GM10847 (cell line): Measurements from ENCODE around the gene SBF2.

Experiments used
- POLR2A ChIP-seq: IDR thresholded peaks from 2 replicates; pipeline ENCODE4 v1.6.1; 2011; ENCODE audit not compliant: insufficient read length; ENCODE audit errors: extremely low read depth

SBF2 gene

DNA sequence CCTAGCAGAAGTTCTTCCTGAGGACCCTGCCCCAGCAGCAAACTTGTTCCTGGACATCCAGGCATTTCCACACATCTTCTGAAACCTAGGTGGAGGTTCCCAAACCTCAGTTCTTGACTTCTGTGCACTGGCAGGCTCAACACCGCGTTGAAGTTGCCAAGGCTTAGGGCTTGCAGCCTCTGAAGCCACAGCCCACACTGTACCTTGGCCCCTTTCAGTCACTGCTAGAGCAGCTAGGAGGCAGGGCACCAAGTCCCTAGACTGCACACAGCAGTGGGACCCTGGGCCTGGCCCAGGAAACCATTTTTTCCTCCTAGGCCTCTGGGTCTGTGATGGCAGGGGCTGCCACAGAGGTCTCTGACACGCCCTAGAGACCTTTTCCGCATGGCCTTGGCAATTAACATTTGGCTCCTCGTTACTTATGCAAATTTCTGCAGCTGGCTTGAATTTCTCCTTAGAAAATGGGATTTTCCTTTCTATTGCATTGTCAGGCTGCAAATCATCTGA is 159.0 kb downstream of the SBF2 start:
- no peak for TF ChIP-seq POLR2A

DNA sequence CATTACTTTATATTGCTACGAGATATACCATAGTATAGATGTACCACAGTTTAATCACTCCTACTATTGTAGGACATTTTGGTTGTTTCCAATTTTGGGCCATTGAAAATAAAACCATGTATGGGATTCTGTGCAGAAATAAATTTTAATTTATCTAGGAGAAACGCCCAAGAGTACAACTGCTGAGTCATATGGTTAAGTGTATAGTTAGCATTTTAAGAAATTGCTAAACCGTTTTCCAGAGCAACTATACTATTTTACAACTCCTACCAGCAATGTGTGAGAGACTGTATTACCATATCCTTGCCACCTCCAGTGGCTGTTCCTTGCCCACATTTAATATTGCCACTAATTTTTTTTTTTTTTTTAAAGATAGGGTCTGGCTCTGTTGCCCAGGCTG is 163.1 kb downstream of the SBF2 start:
- TF ChIP-seq POLR2A = no peak

DNA sequence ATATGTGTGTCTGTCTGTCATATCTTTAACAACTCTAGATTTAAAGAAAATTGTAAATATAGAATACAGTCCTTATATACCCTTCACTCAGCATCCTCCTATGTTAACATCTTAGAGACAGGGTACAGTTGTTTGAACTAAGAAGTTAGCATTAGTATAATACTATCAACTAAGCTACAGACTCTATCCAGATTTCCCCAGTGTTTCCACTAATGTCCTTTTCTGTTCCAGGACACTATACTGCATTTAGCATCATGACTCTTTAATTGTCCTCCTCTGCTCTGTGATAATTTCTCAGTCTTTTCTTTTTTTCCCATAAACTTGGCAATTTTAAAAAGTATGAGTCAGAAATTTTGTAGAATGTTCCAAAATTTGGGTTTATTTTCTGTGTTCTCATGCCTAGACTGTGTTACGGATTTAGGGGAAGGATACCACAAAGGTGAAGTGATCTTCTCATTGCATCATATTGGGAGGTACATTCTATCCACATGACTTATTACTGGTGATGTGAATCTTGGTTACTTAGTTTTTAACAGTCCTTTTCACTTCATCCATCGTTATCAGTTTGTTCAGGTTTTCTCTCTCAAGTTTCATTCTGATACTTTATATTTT is 168.4 kb downstream of the SBF2 start:
- TF ChIP-seq POLR2A = no peak

DNA sequence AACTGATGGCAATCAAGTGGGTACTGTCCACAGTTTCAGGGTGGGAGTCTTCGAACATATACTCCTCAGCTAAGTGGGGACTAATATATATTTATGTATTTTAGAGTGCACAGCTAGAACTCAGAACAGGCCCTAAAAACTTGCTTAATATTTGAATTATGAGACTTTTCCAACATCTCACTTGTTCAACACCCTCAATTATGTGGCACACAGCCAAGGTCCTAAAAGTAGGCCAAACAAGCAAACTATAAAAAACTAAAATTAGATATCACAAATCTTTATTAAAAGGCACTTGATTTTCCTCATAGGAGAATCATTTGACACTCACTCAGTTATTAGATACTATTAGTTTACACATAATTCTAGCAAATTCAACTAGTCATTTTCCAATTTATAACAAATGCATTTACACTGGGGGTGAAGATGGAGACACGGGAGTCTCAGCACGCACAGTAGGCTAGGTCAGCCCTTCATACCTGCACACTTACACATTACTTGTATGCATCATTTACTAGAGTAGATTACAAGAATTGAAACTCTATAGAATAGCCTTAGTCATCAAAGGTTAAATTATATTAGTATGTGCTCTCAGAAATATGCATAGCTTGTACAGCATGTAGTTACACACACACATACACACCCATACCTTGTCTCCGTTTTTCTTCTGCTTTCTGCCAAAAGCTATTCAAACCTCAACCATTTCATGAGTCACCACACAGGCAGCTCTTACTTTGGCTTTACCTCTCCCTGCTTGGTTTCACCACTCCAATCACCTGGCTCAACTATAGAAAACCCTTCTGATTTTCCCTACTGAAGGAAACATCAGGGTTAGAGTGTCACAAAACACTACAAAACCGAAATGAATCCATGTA is 171.5 kb downstream of the SBF2 start:
- TF ChIP-seq POLR2A = no peak

GRCh38 chr11:10118865-10119264 is 175.2 kb downstream of the SBF2 start:
- no peak for TF ChIP-seq POLR2A

- no peak for TF ChIP-seq POLR2A
These were observed 176.2 kb downstream of the SBF2 start for GRCh38 chr11:10117709-10118351.

- TF ChIP-seq POLR2A = no peak
These were observed 177.4 kb downstream of the SBF2 start for GRCh38 chr11:10116588-10116987.

GRCh38 chr11:10114593-10115404 is 179.2 kb downstream of the SBF2 start:
- no peak for TF ChIP-seq POLR2A

DNA sequence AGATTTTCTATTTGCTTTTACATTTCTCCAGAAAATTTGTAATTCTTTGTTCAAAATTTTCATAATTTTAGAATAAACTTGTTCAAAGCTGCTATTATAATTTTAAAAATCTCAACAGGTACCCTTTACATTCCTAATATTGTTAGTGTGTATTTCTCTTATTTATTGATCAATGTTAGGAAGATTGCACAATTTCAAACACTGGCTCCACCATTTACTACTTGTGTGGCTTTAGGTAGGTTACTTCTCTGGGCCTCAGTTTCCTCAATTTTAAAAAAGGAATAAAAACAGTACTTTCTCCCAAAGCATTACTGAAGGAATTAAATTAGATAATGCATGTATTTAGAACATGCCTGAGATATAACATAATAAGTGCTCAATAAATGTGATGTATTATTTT is 180.2 kb downstream of the SBF2 start:
- no peak for TF ChIP-seq POLR2A

DNA sequence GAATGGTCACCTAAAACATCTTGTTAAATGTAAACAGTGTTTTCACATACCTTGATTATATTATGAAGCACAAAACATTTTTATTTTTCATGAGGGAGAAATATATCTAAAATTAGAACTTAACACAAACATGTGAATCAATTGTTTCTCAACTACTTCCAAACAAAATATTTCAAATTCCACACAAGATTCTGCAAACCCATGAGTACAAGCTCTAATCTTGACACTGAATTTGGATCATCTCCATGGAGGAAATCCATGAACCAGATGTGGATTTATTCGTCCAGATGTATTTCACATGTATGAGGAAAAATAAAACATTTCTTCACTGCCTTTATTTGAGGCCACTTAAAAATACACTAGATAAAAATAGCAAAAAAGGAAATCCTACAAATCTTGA is 184.2 kb downstream of the SBF2 start:
- TF ChIP-seq POLR2A = no peak

- TF ChIP-seq POLR2A = no peak
These were observed 184.9 kb downstream of the SBF2 start for GRCh38 chr11:10108915-10109680.

DNA sequence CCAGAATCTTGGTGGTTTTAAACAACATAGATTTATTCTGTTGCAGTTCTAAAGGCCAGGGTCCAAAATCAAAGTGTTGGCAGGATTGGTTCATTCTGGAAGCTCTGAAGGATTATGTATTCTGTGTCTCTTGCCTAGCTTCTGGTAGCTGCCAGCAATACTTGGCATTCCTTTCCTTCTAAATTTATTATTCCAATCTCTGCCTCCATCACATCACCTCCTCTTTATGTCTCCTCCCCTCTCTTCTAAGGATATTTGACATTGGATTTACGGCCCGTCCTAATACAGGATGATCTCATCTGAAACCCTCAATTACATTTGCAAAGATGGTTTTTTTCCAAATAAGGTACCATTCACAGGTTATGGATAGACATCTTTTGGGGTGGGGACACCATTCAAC is 186.5 kb downstream of the SBF2 start:
- TF ChIP-seq POLR2A = no peak

DNA sequence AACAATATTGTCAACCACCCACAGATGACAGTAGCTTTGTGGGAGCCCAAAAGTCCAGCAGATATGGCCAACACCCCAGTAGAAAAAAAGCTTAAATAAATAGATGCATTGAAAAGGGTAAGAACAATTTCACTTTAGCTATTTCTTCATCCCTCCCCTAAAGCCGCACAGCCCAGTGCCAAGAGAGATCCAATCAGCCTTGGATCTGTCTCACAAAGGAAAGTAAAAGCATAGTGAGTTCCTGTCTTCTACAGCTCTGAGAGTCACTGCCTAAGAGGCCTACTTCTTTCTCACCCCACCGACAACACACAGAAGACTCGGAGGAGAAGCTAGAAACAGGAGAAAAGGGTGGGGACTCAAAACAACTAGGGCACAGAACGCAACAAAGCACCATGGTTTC is 196.4 kb downstream of the SBF2 start:
- no peak for TF ChIP-seq POLR2A

DNA sequence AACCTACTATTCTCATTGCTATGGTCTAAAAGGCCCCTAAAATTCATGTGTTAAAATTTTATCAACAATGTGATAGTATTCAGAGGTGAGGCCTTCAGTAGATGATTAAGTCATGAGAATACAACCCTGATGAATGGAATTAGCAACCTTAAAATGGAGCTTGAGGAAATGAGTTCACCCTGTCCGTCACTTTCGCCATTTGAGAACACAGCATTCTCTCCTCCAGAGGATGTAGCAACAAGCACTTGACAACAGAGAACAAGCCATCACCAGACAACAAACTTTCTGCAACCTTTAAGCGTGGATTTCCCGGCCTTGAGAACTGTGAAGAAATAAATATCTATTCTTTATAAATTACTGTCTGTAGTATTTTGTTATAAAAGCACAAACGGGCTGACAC is 197.0 kb downstream of the SBF2 start:
- TF ChIP-seq POLR2A = no peak
